ENCODE data around the gene PARD3.

The PARD3 gene

GRCh38 chr10:34489411-34489810 lies 325.7 kb downstream of the PARD3 start:
- Histone ChIP-seq H3K4me2 (ENCODE audit: low read depth, low read length, poor library complexity, severe bottlenecking) (no peak overlapping the region), H3K36me3 (ENCODE audit: low read length) (no peaks in the 10 kb centered on the region), H3K9me3 (ENCODE audit: insufficient read depth, low read length) (no peaks in the 10 kb centered on the region), H3K9ac (ENCODE audit: low read length) (no peak overlapping the region), H3K79me2 (ENCODE audit: insufficient read depth, low read length) (no peaks in the 10 kb centered on the region), H3K9me2 (replicated peaks; ENCODE audit: insufficient read depth, low read length) (no peaks in the 10 kb centered on the region; the same call in 1 of the 2 replicates), H2AFZ (ENCODE audit: low read depth, low read length, severe bottlenecking) (no peak overlapping the region), H3K27me3 (ENCODE audit: low read length) (no peaks in the 10 kb centered on the region; the same call in 1 of the 2 replicates), H3K27ac (ENCODE audit: low read depth, low read length) (no peak overlapping the region), H3F3A (ENCODE audit: insufficient read depth) (no peaks in the 10 kb centered on the region), H3K4me3 (ENCODE audit: insufficient read depth, low read length, poor library complexity, severe bottlenecking) (no peak overlapping the region), H4K20me1 (ENCODE audit: low read depth, low read length) (no peaks in the 10 kb centered on the region)
- TF ChIP-seq EZH2phosphoT487 (conservative IDR thresholded peaks at IDR 0.05; ENCODE audit: low read length), result no peak
- TF ChIP-seq, protein P1, sequence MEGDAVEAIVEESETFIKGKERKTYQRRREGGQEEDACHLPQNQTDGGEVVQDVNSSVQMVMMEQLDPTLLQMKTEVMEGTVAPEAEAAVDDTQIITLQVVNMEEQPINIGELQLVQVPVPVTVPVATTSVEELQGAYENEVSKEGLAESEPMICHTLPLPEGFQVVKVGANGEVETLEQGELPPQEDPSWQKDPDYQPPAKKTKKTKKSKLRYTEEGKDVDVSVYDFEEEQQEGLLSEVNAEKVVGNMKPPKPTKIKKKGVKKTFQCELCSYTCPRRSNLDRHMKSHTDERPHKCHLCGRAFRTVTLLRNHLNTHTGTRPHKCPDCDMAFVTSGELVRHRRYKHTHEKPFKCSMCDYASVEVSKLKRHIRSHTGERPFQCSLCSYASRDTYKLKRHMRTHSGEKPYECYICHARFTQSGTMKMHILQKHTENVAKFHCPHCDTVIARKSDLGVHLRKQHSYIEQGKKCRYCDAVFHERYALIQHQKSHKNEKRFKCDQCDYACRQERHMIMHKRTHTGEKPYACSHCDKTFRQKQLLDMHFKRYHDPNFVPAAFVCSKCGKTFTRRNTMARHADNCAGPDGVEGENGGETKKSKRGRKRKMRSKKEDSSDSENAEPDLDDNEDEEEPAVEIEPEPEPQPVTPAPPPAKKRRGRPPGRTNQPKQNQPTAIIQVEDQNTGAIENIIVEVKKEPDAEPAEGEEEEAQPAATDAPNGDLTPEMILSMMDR (IDR thresholded peaks at IDR 0.05; ENCODE audit: insufficient read depth, low read length, poor library complexity, severe bottlenecking), result no peak

GRCh38 chr10:34488476-34489130 lies 326.5 kb downstream of the PARD3 start:
- no peaks in the 10 kb centered on the region for H3K36me3 ChIP-seq (ENCODE audit: low read length)
- no peaks in the 10 kb centered on the region; the same call in 1 of the 2 replicates for H3K9me2 ChIP-seq (replicated peaks; ENCODE audit: insufficient read depth, low read length)
- TF ChIP-seq, protein P1 (IDR thresholded peaks at IDR 0.05; ENCODE audit: insufficient read depth, low read length, poor library complexity, severe bottlenecking), result no peak
- no peak for TF ChIP-seq EZH2phosphoT487 (conservative IDR thresholded peaks at IDR 0.05; ENCODE audit: low read length)
- H2AFZ ChIP-seq (ENCODE audit: low read depth, low read length, severe bottlenecking), result no peak overlapping the region
- H3K4me3 ChIP-seq (ENCODE audit: insufficient read depth, low read length, poor library complexity, severe bottlenecking), result no peak overlapping the region
- H4K20me1 ChIP-seq (ENCODE audit: low read depth, low read length), result no peaks in the 10 kb centered on the region
- no peaks in the 10 kb centered on the region for H3K79me2 ChIP-seq (ENCODE audit: insufficient read depth, low read length)
- no peaks in the 10 kb centered on the region for H3F3A ChIP-seq (ENCODE audit: insufficient read depth)
- no peaks in the 10 kb centered on the region; the same call in 1 of the 2 replicates for H3K27me3 ChIP-seq (ENCODE audit: low read length)
- H3K9me3 ChIP-seq (ENCODE audit: insufficient read depth, low read length), result no peaks in the 10 kb centered on the region
- H3K9ac ChIP-seq (ENCODE audit: low read length), result no peak overlapping the region
- no peak overlapping the region for H3K27ac ChIP-seq (ENCODE audit: low read depth, low read length)
- no peak overlapping the region for H3K4me2 ChIP-seq (ENCODE audit: low read depth, low read length, poor library complexity, severe bottlenecking)

- TF ChIP-seq EZH2phosphoT487 (conservative IDR thresholded peaks at IDR 0.05; ENCODE audit: low read length), result no peak
- TF ChIP-seq, protein P1 (IDR thresholded peaks at IDR 0.05; ENCODE audit: insufficient read depth, low read length, poor library complexity, severe bottlenecking), result no peak
- no peaks in the 10 kb centered on the region for H3K79me2 ChIP-seq (ENCODE audit: insufficient read depth, low read length)
- H2AFZ ChIP-seq (ENCODE audit: low read depth, low read length, severe bottlenecking), result no peak overlapping the region
- no peaks in the 10 kb centered on the region for H3K9me2 ChIP-seq (replicated peaks; ENCODE audit: insufficient read depth, low read length)
- no peak overlapping the region for H3K27ac ChIP-seq (ENCODE audit: low read depth, low read length)
- no peak overlapping the region for H3K4me3 ChIP-seq (ENCODE audit: insufficient read depth, low read length, poor library complexity, severe bottlenecking)
- no peaks in the 10 kb centered on the region; the same call in 1 of the 2 replicates for H3K27me3 ChIP-seq (ENCODE audit: low read length)
- no peaks in the 10 kb centered on the region for H3F3A ChIP-seq (ENCODE audit: insufficient read depth)
- H3K9ac ChIP-seq (ENCODE audit: low read length), result no peak overlapping the region
- no peaks in the 10 kb centered on the region for H4K20me1 ChIP-seq (ENCODE audit: low read depth, low read length)
- no peaks in the 10 kb centered on the region for H3K9me3 ChIP-seq (ENCODE audit: insufficient read depth, low read length)
- no peaks in the 10 kb centered on the region for H3K36me3 ChIP-seq (ENCODE audit: low read length)
- H3K4me2 ChIP-seq (ENCODE audit: low read depth, low read length, poor library complexity, severe bottlenecking), result no peak overlapping the region
These were observed 329.1 kb downstream of the PARD3 start for GRCh38 chr10:34486008-34486407.
